ENCODE data around the gene FZD10. TPM values are rescaled to one million over a fixed set of nuclear protein-coding genes. Genes with fewer than 3 reads are reported as not detected.

FZD10 gene
- total RNA-seq, 1 experiment from 2014 or later, result not detected

GRCh38 chr12:130169924-130170323 is 7.7 kb downstream of the FZD10 start:
- no peaks in the 10 kb centered on the region for H3K9me3 ChIP-seq (replicated peaks)
- no peaks in the 10 kb centered on the region for H3K27me3 ChIP-seq
- no peak overlapping the region for H3K4me3 ChIP-seq
- DNase-seq, result no peak
- no peaks in the 10 kb centered on the region for H3K4me1 ChIP-seq
- H3K27ac ChIP-seq, result no peak overlapping the region
- H3K36me3 ChIP-seq, result no peaks in the 10 kb centered on the region

- no peaks in the 10 kb centered on the region for H3K4me1 ChIP-seq
- H3K36me3 ChIP-seq, result no peaks in the 10 kb centered on the region
- H3K27ac ChIP-seq, result no peak overlapping the region
- no peak for DNase-seq
- H3K4me3 ChIP-seq, result no peak overlapping the region
- no peaks in the 10 kb centered on the region for H3K9me3 ChIP-seq (replicated peaks)
- no peaks in the 10 kb centered on the region for H3K27me3 ChIP-seq
These were observed 8.3 kb downstream of the FZD10 start for GRCh38 chr12:130170611-130171010.

GRCh38 chr12:130177635-130178242 is 15.5 kb downstream of the FZD10 start:
- H3K27me3 ChIP-seq, result no peaks in the 10 kb centered on the region
- H3K4me1 ChIP-seq, result no peaks in the 10 kb centered on the region
- no peaks in the 10 kb centered on the region for H3K36me3 ChIP-seq
- H3K4me3 ChIP-seq, result no peak overlapping the region
- H3K27ac ChIP-seq, result no peak overlapping the region
- no peaks in the 10 kb centered on the region for H3K9me3 ChIP-seq (replicated peaks)
- DNase-seq, result no peak

- no peaks in the 10 kb centered on the region for H3K27me3 ChIP-seq
- H3K27ac ChIP-seq, result no peak overlapping the region
- no peaks in the 10 kb centered on the region for H3K36me3 ChIP-seq
- H3K4me3 ChIP-seq, result no peak overlapping the region
- H3K9me3 ChIP-seq (replicated peaks), result no peaks in the 10 kb centered on the region
- no peak for DNase-seq
- H3K4me1 ChIP-seq, result no peaks in the 10 kb centered on the region
These were observed 16.0 kb downstream of the FZD10 start for GRCh38 chr12:130178282-130178681.

- Histone ChIP-seq H3K9me3 (replicated peaks) (no peaks in the 10 kb centered on the region), H3K36me3 (no peaks in the 10 kb centered on the region), H3K4me1 (no peaks in the 10 kb centered on the region)
These were observed 16.9 kb downstream of the FZD10 start for GRCh38 chr12:130179191-130179590.

GRCh38 chr12:130179621-130180020 is 17.4 kb downstream of the FZD10 start:
- Histone ChIP-seq H3K27ac (no peak overlapping the region), H3K4me1 (no peaks in the 10 kb centered on the region), H3K4me3 (no peak overlapping the region), H3K9me3 (replicated peaks) (no peaks in the 10 kb centered on the region), H3K36me3 (no peaks in the 10 kb centered on the region), H3K27me3 (no peaks in the 10 kb centered on the region)
- no peak for DNase-seq

More at GRCh38 chr12:130179191-130179590, 16.9 kb downstream of the FZD10 start:
- no peak for DNase-seq
- Histone ChIP-seq H3K27ac (no peak overlapping the region), H3K4me3 (no peak overlapping the region), H3K27me3 (no peaks in the 10 kb centered on the region)

- Histone ChIP-seq H3K27me3 (no peaks in the 10 kb centered on the region), H3K4me3 (no peak overlapping the region), H3K9me3 (replicated peaks) (no peaks in the 10 kb centered on the region), H3K36me3 (no peaks in the 10 kb centered on the region), H3K4me1 (no peaks in the 10 kb centered on the region), H3K27ac (no peak overlapping the region)
- DNase-seq, result no peak
These were observed 18.9 kb downstream of the FZD10 start for GRCh38 chr12:130181211-130181610.

GRCh38 chr12:130183585-130184370 is 21.5 kb downstream of the FZD10 start:
- Histone ChIP-seq H3K27ac (no peak overlapping the region), H3K36me3 (no peaks in the 10 kb centered on the region)

GRCh38 chr12:130184404-130185090 is 22.3 kb downstream of the FZD10 start:
- Histone ChIP-seq H3K27me3 (no peaks in the 10 kb centered on the region), H3K36me3 (no peaks in the 10 kb centered on the region), H3K27ac (no peak overlapping the region), H3K4me1 (no peaks in the 10 kb centered on the region), H3K9me3 (replicated peaks) (no peaks in the 10 kb centered on the region), H3K4me3 (no peak overlapping the region)
- peak; percentile 17 to 43 for DNase-seq

More at GRCh38 chr12:130183585-130184370, 21.5 kb downstream of the FZD10 start:
- DNase-seq, result no peak
- Histone ChIP-seq H3K4me1 (no peaks in the 10 kb centered on the region), H3K4me3 (no peak overlapping the region), H3K27me3 (no peaks in the 10 kb centered on the region), H3K9me3 (replicated peaks) (no peaks in the 10 kb centered on the region)

GRCh38 chr12:130185455-130186391 is 23.5 kb downstream of the FZD10 start:
- Histone ChIP-seq H3K9me3 (replicated peaks) (no peaks in the 10 kb centered on the region), H3K27ac (no peak overlapping the region), H3K4me1 (no peaks in the 10 kb centered on the region), H3K4me3 (no peak overlapping the region), H3K27me3 (no peaks in the 10 kb centered on the region), H3K36me3 (no peaks in the 10 kb centered on the region)
- no peak for DNase-seq

GRCh38 chr12:130186651-130187268 is 24.5 kb downstream of the FZD10 start:
- peak in 1 of 2 experiments; percentile 15 for DNase-seq
- Histone ChIP-seq H3K4me1 (no peaks in the 10 kb centered on the region), H3K4me3 (no peak overlapping the region), H3K27me3 (no peaks in the 10 kb centered on the region), H3K36me3 (no peaks in the 10 kb centered on the region), H3K27ac (no peak overlapping the region), H3K9me3 (replicated peaks) (no peaks in the 10 kb centered on the region)

GRCh38 chr12:130192642-130193345 is 30.5 kb downstream of the FZD10 start:
- Histone ChIP-seq H3K36me3 (no peaks in the 10 kb centered on the region), H3K4me3 (no peak overlapping the region), H3K27me3 (no peaks in the 10 kb centered on the region), H3K4me1 (no peaks in the 10 kb centered on the region), H3K9me3 (replicated peaks) (no peaks in the 10 kb centered on the region), H3K27ac (no peak overlapping the region)
- DNase-seq, result no peak

GRCh38 chr12:130194154-130194553 is 31.9 kb downstream of the FZD10 start:
- no peaks in the 10 kb centered on the region for H3K4me1 ChIP-seq
- DNase-seq, result no peak
- H3K4me3 ChIP-seq, result no peak overlapping the region
- H3K27ac ChIP-seq, result no peak overlapping the region
- H3K27me3 ChIP-seq, result no peaks in the 10 kb centered on the region
- H3K36me3 ChIP-seq, result no peaks in the 10 kb centered on the region
- no peaks in the 10 kb centered on the region for H3K9me3 ChIP-seq (replicated peaks)

Data from SJCRH30 (cell line).